Right lobe of liver (tissue), 6 donors: ENCODE measurements around the gene SLC35G2. TPM values are rescaled to one million over a fixed set of nuclear protein-coding genes. Genes with fewer than 3 reads are reported as not detected.
"Not testable (repeated sequence)": the region's sequence is repeated elsewhere in the genome, so short reads cannot be mapped to it uniquely, and the experiment has no call there.

Source experiments
- ATAC-seq, 4 donors: fragments of 200-7000 bp; cut with Tn5 transposase; one replicate each; pipeline ENCODE4 v1.9.1; 2020; ENCODE audit warnings: mild to moderate bottlenecking in 4 of 4, moderate library complexity in 4 of 4
- DNase-seq, 3 donors: peaks; one replicate each; pipeline ENCODE4 v3.0.0-alpha.2; 2020
- H3K27ac ChIP-seq, 3 donors: fragments of 200-600 bp; one replicate each; pipeline ENCODE4 v1.8.0; 2022
- H3K27me3 ChIP-seq, 2 donors: fragments of 200-600 bp; one replicate each; pipeline ENCODE4 v1.8.0; 2022
- H3K36me3 ChIP-seq, 4 donors: fragments of 200-600 bp; sonication (generic) in 1 of 4; one replicate each; pipeline versions ENCODE4 v1.5.1 to v1.8.0; 2017 to 2022; ENCODE audit warnings: control low read depth in 1 of 4
- H3K4me1 ChIP-seq, 4 donors: fragments of 200-600 bp; sonication (generic) in 1 of 4; one replicate each; pipeline versions ENCODE4 v1.5.1 to v1.8.0; 2017 to 2022; ENCODE audit warnings: control low read depth in 1 of 4
- H3K4me3 ChIP-seq, 3 donors: fragments of 200-600 bp; one replicate each; pipeline ENCODE4 v1.8.0; 2022
- H3K9me3 ChIP-seq, 4 donors: fragments of 200-600 bp; sonication (generic) in 1 of 4; one replicate each; pipeline versions ENCODE4 v1.5.1 to v1.8.0; 2017 to 2022; ENCODE audit warnings: control low read depth in 1 of 4
- CTCF ChIP-seq, 4 donors: fragments of 200-600 bp in 3 of 4; fragments of 450-650 bp in 1 of 4; IDR thresholded peaks; one replicate each; pipeline versions ENCODE4 v1.5.1 to v1.8.0; 2016 to 2022; ENCODE audit warnings: antibody characterized with exemption in 4 of 4, mild to moderate bottlenecking in 2 of 4
- POLR2A ChIP-seq: fragments of 450-650 bp; IDR thresholded peaks from one replicate; pipeline ENCODE4 v1.6.1; 2017; ENCODE audit warnings: antibody characterized with exemption, mild to moderate bottlenecking
- WGBS: methylation state at CpG from one replicate; pipeline ENCODE4 v1.1.6; 2018; ENCODE audit warnings: low coverage, low lambda C conversion rate; ENCODE audit not compliant: insufficient coverage; ENCODE audit errors: missing lambda C conversion rate; 5-methylcytosine and 5-hydroxymethylcytosine counted together
- intact Hi-C, 2 donors: fragments of 100-400 bp; cut with DNase I; formaldehyde crosslinking; loops; one replicate each; pipeline versions ENCODE4 v1.11.2 to v1.14.1; 2022
- total RNA-seq, 6 experiments: library from RNA; depleted of rRNA in 2 of 6; stranded (reverse); fragments of >200 nt in 2 of 6; fragmentation: NEBNext Ultra II Directional in 3 of 6; extraction: Animal tissue kit (Norgen Biotek cat#: 25700) in 3 of 6; gene quantifications; one replicate each; pipeline versions ENCODE4 v1.1.0 to v1.2.4, GENCODE V29; 2016 to 2023
- donor health status: DM: no; HTN: yes; CAD: no.
- donor health status: DM: no; HTN: no; CAD: no.
- donor health status: DM: no; HTN: no; CAD: no.
- donor health status: DM: no; HTN: yes; CAD: no.
- donor health status: DM: no; HTN: yes; CAD: no.

SLC35G2 gene
- total RNA-seq, 6 experiments from 2014 or later, result 0.51 to 2.7 (median 1.7) TPM

- 64% methylated on average over 4 of the region's 4 CpGs for WGBS
- Histone ChIP-seq H3K4me3 (peak overlapping the region in 2 of 3 donors; percentile 88 to 90), H3K27ac (peak overlapping the region in 1 of 3 donors; percentile 95), H3K9me3 (no peaks in the 10 kb centered on the region), H3K36me3 (no peaks in the 10 kb centered on the region), H3K4me1 (peaks cover 0 to 8% (median 0%) of the 10 kb centered on the region in 4 donors), H3K27me3 (no peaks in the 10 kb centered on the region)
- intact Hi-C loops, result no loop called here
- DNase-seq (no peak), ATAC-seq (no peak)
- no peak for TF ChIP-seq CTCF (IDR thresholded peaks at IDR 0.05)
- no peak for TF ChIP-seq POLR2A
Measured at GRCh38 chr3:136860541-136860940, 41.6 kb downstream of the SLC35G2 start.

- ATAC-seq (peak; percentile 94 to 98 (median 96)), DNase-seq (peak; percentile 99 to 100 (median 100))
- H3K36me3 ChIP-seq, result no peaks in the 10 kb centered on the region
- intact Hi-C loops, result no loop called here
- peaks cover 0 to 13% (median 0%) of the 10 kb centered on the region in 4 donors for H3K4me1 ChIP-seq
- 2% methylated on average over 4 of the region's 67 CpGs for WGBS
- H3K27ac ChIP-seq, result peak within 1 kb of the TSS; percentile 95 to 99 (median 98)
- H3K27me3 ChIP-seq, result no peaks in the 10 kb centered on the region
- TF ChIP-seq POLR2A (peak; percentile 95), CTCF (IDR thresholded peaks at IDR 0.05) (peak in 1 of 4 donors; percentile 16)
- peak within 1 kb of the TSS; percentile 78 to 90 (median 88) for H3K4me3 ChIP-seq
- H3K9me3 ChIP-seq, result no peaks in the 10 kb centered on the region
Measured at GRCh38 chr3:136861890-136862616, 43.1 kb downstream of the SLC35G2 start, which contains the start of gene NCK1. Gene NCK1 (plus strand): TSS chr3:136862208. CDS start chr3:136928002, 65,794 bp downstream.

GRCh38 chr3:136862617-136863322 lies 43.8 kb downstream of the SLC35G2 start:
- no peaks in the 10 kb centered on the region for H3K9me3 ChIP-seq
- intact Hi-C loops, result no loop called here
- H3K36me3 ChIP-seq, result no peaks in the 10 kb centered on the region
- peaks cover 0 to 13% (median 1%) of the 10 kb centered on the region in 4 donors for H3K4me1 ChIP-seq
- no peak for TF ChIP-seq POLR2A
- TF ChIP-seq CTCF (IDR thresholded peaks at IDR 0.05), result no peak
- peak overlapping the region; percentile 95 to 99 (median 98) for H3K27ac ChIP-seq
- 0% methylated on average over 11 of the region's 39 CpGs for WGBS
- DNase-seq (peak; percentile 85 to 93 (median 91)), ATAC-seq (peak; percentile 63 to 73 (median 72))
- H3K27me3 ChIP-seq, result no peaks in the 10 kb centered on the region
- H3K4me3 ChIP-seq, result peak overlapping the region; percentile 78 to 90 (median 88)

- no peaks in the 10 kb centered on the region for H3K9me3 ChIP-seq
- H3K27me3 ChIP-seq, result no peaks in the 10 kb centered on the region
- no peak for ATAC-seq
- no peak overlapping the region for H3K27ac ChIP-seq
- H3K4me1 ChIP-seq, result peaks cover 0 to 17% (median 2%) of the 10 kb centered on the region in 4 donors
- WGBS, result 96% methylated on average over 9 of the region's 9 CpGs
- peaks cover 0 to 6% (median 0%) of the 10 kb centered on the region in 4 donors for H3K36me3 ChIP-seq
- intact Hi-C loops, result no loop called here
- DNase-seq, result no peak
- TF ChIP-seq CTCF (IDR thresholded peaks at IDR 0.05) (no peak), POLR2A (no peak)
- no peak overlapping the region for H3K4me3 ChIP-seq
Measured at GRCh38 chr3:136869282-136869681, 50.4 kb downstream of the SLC35G2 start.

GRCh38 chr3:136872258-136872657 lies 53.3 kb downstream of the SLC35G2 start:
- H3K9me3 ChIP-seq, intact Hi-C loops, H3K27me3 ChIP-seq, H3K4me3 ChIP-seq, H3K27ac ChIP-seq, ATAC-seq, H3K36me3 ChIP-seq, DNase-seq: not testable (repeated sequence)
- 94% methylated on average over 3 of the region's 3 CpGs for WGBS
- H3K4me1 ChIP-seq, result peaks cover 0 to 11% (median 2%) of the 10 kb centered on the region in 4 donors

GRCh38 chr3:136879510-136879909 lies 60.6 kb downstream of the SLC35G2 start:
- ATAC-seq, DNase-seq, H3K27ac ChIP-seq, H3K4me3 ChIP-seq, H3K9me3 ChIP-seq, H3K27me3 ChIP-seq, H3K4me1 ChIP-seq, H3K36me3 ChIP-seq, intact Hi-C loops: not testable (repeated sequence)
- no CpG with 5 or more reads among the region's 2 CpGs for WGBS
